ENCODE data around the gene SERPINB6.
"Not testable (repeated sequence)": the region's sequence is repeated elsewhere in the genome, so short reads cannot be mapped to it uniquely, and the experiment has no call there.

The SERPINB6 gene

GRCh38 chr6:2903411-2904185 lies 67.8 kb downstream of the SERPINB6 start:
- not testable (repeated sequence) for DNase-seq

- DNase-seq = not testable (repeated sequence)
These were observed 69.5 kb downstream of the SERPINB6 start for GRCh38 chr6:2901645-2902502.

GRCh38 chr6:2900821-2901644 lies 70.3 kb downstream of the SERPINB6 start:
- no peak for DNase-seq

- no peak for DNase-seq
These were observed 71.1 kb downstream of the SERPINB6 start for GRCh38 chr6:2900221-2900807.

GRCh38 chr6:2899596-2899995 lies 71.8 kb downstream of the SERPINB6 start:
- no peak for DNase-seq
